Urinary bladder (tissue), 4 donors: Measurements from ENCODE around the gene TAF11L13. TPM values are rescaled to one million over a fixed set of nuclear protein-coding genes. Genes with fewer than 3 reads are reported as not detected.
"Not testable (repeated sequence)": the region's sequence is repeated elsewhere in the genome, so short reads cannot be mapped to it uniquely, and the experiment has no call there.

Source experiments
- DNase-seq: peaks from one replicate; pipeline ENCODE4 v3.0.0-alpha.2; 2015; ENCODE audit errors: extremely low spot score
- H3K27ac ChIP-seq: one replicate; pipeline ENCODE4 v1.5.1; 2013; ENCODE audit warnings: low read depth, mild to moderate bottlenecking, moderate library complexity
- H3K36me3 ChIP-seq: one replicate; pipeline ENCODE4 v1.6.1; 2013; ENCODE audit warnings: mild to moderate bottlenecking, moderate library complexity; ENCODE audit not compliant: insufficient read depth
- H3K4me1 ChIP-seq: one replicate; pipeline ENCODE4 v1.6.1; 2013; ENCODE audit warnings: mild to moderate bottlenecking, moderate library complexity; ENCODE audit not compliant: insufficient read depth
- H3K4me3 ChIP-seq: one replicate; pipeline ENCODE4 v1.5.1; 2013; ENCODE audit warnings: low read depth, low read length
- WGBS: extraction: QIAGEN DNeasy Blood & Tissue Kit; methylation state at CpG from one replicate; pipeline ENCODE4 v1.1.7; 2013; 5-methylcytosine and 5-hydroxymethylcytosine counted together
- polyA plus RNA-seq: library from polyadenylated mRNA; stranded (reverse); fragments of 200-250 nt; gene quantifications from one replicate; pipeline ENCODE4 v1.2.3, GENCODE V29; 2013
- small RNA-seq: library from RNA; depleted of rRNA; stranded (forward); fragments of <200 nt; gene quantifications from one replicate; pipeline ENCODE3, GENCODE V24; 2014
- total RNA-seq: library from RNA; depleted of rRNA; stranded (reverse); fragments of >200 nt; gene quantifications from one replicate; pipeline ENCODE4 v1.2.3, GENCODE V29; 2014
- donor health status: healthy with polysubstance abuse.
- donor health status: healthy.

Gene TAF11L13
- total and polyA plus RNA-seq, 2 donors, result not detected

DNA sequence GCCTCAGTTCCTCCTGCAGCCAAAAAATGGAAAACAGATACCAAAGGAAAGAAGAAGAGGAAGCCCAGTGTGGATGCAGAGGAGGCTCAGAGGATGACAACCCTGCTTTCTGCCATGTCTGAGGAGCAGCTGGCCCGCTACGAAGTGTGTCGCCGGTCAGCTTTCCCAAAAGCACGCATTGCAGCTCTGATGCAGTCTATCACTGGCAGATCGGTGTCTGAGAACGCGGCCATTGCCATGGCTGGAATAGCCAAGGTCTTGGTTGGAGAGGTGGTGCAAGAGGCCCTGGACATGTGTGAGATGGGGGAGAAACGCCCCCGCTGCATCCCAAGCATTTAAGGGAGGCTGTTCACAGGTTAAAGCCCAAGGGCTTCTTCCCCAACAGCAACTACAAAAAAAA lies 17.3 kb downstream of the TAF11L13 start:
- not testable (repeated sequence) for DNase-seq, H3K4me1 ChIP-seq, H3K27ac ChIP-seq, H3K4me3 ChIP-seq, H3K36me3 ChIP-seq
- WGBS, result 97% methylated on average over 10 of the region's 10 CpGs

DNA sequence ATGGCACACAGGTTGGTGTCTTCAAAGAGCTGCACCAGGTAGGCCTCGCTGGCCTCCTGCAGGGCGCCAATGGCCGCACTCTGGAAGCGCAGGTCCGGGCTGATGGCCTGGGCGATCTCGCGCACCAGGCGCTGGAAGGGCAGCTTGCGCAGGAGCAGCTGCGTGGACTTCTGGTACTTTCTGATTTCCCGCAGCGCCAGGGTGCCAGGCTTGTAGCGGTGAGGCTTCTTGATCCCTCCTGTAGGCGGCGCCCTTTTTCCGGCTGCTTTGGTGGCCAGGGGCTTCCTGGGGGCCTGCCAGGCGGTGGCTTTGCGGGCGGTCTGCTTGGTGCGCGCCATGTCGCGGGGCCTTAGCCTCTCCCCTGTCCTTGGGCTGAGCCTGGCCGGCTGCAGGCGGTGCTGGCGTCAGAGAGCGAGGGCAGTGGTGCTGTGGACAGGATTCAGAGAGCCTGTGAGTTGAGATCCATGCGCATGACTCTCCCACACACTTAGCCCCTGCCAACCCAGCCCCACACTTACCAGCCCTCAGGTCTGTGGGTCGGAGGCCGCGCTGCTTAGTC lies 23.4 kb downstream of the TAF11L13 start:
- not testable (repeated sequence) for H3K27ac ChIP-seq, H3K36me3 ChIP-seq, DNase-seq, H3K4me3 ChIP-seq, H3K4me1 ChIP-seq
- 97% methylated on average over 32 of the region's 32 CpGs for WGBS

DNA sequence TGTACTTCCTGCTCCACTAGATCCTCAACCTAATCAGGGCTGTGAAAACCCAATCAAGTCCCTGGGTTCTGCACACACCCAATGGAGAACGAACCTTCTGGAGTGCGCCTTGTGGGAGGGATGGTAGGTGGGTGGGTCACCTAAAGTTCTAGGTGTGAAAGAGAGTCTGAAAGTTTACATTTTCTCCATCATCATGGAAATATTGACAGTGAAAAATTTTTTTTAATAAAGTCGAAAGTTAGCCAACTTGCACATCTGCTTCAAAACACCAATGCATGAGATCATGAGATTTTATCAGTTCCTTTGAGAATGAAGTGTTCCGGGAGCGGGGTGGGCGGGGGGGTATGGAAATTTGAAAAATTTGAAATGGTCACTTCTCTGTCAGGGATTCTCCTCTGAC lies 24.0 kb downstream of the TAF11L13 start:
- H3K4me1 ChIP-seq, result no peaks in the 10 kb centered on the region
- no peak overlapping the region for H3K27ac ChIP-seq
- 68% methylated on average over 6 of the region's 6 CpGs for WGBS
- no peak for DNase-seq
- no peak overlapping the region for H3K4me3 ChIP-seq
- no peaks in the 10 kb centered on the region for H3K36me3 ChIP-seq

DNA sequence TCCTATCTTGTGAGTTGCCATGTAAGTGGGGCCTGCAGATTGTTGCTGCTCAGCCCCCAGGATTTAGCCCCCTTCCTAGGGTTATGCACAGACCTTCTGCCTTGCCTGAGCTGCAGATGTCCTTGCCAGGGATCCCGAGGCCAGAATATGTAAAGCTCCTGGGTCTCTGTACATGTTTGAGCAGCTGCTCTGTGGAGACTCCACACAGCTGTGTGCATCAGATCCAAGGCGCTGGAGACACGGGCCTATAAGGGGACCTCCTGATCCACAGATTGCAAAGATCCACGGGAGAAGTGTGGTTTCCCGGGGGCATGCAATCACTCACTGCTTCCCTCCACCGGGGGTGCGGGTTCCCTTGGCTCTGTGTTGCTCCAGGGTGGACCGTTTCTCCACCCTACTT lies 31.3 kb downstream of the TAF11L13 start:
- no peaks in the 10 kb centered on the region for H3K4me1 ChIP-seq
- WGBS, result 82% methylated on average over 8 of the region's 8 CpGs
- H3K36me3 ChIP-seq, result no peaks in the 10 kb centered on the region
- H3K27ac ChIP-seq, result no peak overlapping the region
- DNase-seq, result no peak
- no peak overlapping the region for H3K4me3 ChIP-seq

DNA sequence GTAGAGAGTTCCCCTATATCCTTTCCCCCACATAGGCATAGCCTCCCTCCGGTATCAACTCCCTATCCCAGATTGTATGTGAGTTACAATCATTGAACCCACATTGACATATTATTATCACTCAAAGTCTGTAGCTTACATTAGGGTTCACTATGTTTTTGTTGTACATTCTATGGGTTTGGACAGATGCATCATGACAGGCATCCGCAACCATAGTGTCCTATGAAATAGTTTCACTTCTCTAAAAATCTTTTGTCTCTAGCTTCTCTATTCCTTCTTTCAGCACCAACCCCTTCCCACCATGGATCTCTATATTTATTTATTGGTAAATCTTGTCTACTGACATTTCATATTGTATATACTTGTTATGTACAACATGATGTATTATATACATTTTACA lies 33.9 kb downstream of the TAF11L13 start:
- DNase-seq, result no peak
- 96% methylated on average over 2 of the region's 2 CpGs for WGBS
- Histone ChIP-seq H3K27ac (no peak overlapping the region), H3K4me1 (no peaks in the 10 kb centered on the region), H3K4me3 (no peak overlapping the region), H3K36me3 (no peaks in the 10 kb centered on the region)

DNA sequence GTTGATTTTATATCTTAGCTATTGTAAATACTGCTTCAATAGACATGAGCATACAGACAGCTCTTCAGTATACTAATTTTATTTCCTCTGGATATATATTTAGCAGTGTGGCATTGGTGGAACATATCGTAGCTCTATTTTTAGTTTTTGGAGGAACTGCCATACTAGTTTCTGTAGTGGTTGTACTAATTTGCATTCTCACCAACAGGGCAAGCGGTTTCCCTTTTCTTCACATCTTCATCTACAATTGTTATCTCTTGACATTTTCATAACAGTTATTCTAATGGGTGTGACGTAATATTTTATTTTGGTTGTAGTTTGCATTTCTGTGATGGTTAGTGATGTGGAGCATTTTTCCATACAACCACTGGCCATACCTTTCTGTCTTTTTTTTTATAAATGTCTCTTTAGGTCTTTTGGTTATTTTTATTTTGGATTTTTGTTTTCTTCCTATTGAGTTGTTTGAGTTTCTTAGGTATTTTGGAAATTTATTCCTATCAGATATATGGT lies 34.9 kb downstream of the TAF11L13 start:
- Histone ChIP-seq H3K4me3 (no peak overlapping the region), H3K27ac (no peak overlapping the region), H3K36me3 (no peaks in the 10 kb centered on the region), H3K4me1 (no peaks in the 10 kb centered on the region)
- WGBS, result 89% methylated on average over 3 of the region's 3 CpGs
- no peak for DNase-seq

DNA sequence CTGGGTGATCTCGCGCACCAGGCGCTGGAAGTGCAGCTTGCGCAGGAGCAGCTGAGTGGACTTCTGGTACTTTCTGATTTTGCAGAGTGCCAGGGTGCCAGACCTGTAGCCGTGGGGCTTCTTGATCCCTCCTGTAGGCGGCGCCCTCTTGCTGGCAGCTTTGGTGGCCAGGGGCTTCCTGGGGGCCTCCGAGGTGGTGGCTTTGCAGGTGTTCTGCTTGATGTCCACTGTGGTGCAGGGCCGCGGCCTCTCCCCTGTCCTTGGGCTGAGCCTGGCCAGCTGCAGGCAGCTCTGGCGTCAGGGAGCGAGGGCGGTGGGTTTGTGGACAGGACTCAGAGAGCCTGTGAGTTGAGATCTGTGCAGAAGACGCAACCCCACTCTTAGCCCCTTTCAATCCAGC lies 38.5 kb downstream of the TAF11L13 start:
- Histone ChIP-seq H3K36me3 (no peaks in the 10 kb centered on the region), H3K4me3 (no peak overlapping the region), H3K4me1 (no peaks in the 10 kb centered on the region), H3K27ac (no peak overlapping the region)
- DNase-seq, result no peak
- WGBS, result 89% methylated on average over 14 of the region's 14 CpGs

DNA sequence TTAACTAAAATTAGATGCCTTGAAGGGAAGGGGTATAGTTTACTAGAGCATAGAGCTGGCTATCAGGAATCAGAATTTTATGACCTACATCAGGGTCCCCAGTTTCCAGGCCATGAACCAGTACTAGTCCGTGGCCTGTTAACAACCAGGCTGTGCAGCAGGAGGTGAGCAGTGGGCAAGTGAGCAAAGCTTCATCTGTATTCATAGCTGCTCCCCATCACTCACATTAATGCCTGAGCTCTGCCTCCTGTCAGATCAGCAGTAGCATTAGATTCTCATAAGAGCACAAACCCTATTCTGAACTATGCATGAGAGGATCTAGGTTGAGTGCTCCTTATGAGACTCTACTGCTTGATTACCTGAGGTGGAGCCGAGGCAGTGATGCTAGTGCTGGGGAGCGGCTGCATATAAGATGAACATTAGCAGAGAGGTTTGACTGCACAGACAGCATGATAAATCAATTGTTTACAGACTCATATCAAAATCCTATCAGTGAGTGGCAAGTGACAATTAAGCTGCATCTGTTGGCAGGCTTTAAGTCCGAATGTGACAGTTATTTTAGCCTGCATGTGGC lies 47.0 kb downstream of the TAF11L13 start:
- Histone ChIP-seq H3K4me3 (no peak overlapping the region), H3K4me1 (no peaks in the 10 kb centered on the region), H3K27ac (no peak overlapping the region), H3K36me3 (no peaks in the 10 kb centered on the region)
- 83% methylated on average over 4 of the region's 4 CpGs for WGBS
- DNase-seq, result no peak

DNA sequence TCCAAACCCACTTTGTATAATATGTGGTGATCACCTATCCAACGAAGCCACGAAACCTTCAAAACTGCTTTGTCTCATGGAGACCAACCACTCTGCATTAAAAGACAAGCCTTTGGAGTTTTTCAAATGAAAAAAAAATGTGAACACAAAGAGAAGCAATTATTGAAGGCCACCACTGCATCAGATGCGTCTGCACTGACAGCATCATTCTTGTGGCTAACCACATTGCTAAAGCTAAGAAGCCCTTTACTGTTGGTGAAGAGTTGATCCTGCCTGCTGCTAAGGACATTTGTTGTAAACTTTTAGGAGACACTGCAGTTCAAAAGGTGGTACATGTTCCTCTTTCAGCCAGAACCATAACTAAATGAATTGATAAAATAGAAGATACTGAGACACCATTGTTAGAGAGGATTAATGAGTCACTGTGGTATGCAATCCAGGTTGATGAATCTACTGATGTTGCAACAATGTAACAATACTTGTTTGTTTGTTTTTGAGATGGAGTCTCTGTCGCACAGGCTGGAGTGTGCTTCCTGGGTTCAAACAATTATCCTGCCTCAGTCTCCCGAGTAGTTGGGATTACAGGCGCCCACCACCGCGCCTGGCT lies 47.8 kb downstream of the TAF11L13 start:
- 93% methylated on average over 8 of the region's 8 CpGs for WGBS
- no peak for DNase-seq

DNA sequence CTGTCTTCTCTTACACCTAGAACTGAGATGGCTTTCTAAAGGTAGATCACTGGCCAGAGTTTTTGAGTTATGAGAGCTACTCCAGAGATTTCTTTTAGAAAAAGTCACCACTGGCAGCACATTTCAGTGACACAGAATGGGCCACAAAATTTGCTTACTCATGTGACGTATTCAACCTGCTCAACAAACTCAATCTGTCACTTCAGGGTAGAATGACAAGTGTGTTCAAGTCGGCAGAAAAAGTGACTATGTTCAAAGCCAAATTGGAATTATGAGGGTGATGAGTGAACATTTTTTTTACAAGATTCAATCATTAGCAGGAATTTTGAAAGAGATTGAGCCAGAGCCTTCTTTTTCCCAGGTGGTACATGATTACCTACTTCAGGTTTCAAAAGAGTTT lies 48.8 kb downstream of the TAF11L13 start:
- H3K4me3 ChIP-seq, result no peak overlapping the region
- no peak overlapping the region for H3K27ac ChIP-seq
- 79% methylated on average over 2 of the region's 2 CpGs for WGBS
- DNase-seq, result no peak
- H3K36me3 ChIP-seq, result no peaks in the 10 kb centered on the region
- H3K4me1 ChIP-seq, result no peaks in the 10 kb centered on the region

More for the DNA sequence above, 47.8 kb downstream of the TAF11L13 start:
- H3K4me3 ChIP-seq, result no peak overlapping the region
- H3K36me3 ChIP-seq, result no peaks in the 10 kb centered on the region
- H3K4me1 ChIP-seq, result no peaks in the 10 kb centered on the region
- H3K27ac ChIP-seq, result no peak overlapping the region

Small RNA genes lying within 50 kb of the gene (small RNA-seq; reads per million reads assigned to genes)
- gene AC233724.1 (not detected), gene AC233724.12 (not detected), gene AC233724.2 (not detected), gene AC233724.3 (not detected), gene AC233724.4 (not detected), gene AC233724.6 (not detected), gene AC233724.7 (not detected)

Other genes starting within 250 kb of the TAF11L13 start
- gene TAF11L2, start 133.9 kb upstream of the TAF11L13 start, total RNA-seq, result not detected
- gene TAF11L2, start 133.9 kb upstream of the TAF11L13 start, polyA plus RNA-seq, result not detected
- not detected for gene TAF11L3, start 113.7 kb upstream of the TAF11L13 start, total RNA-seq
- gene TAF11L3, start 113.7 kb upstream of the TAF11L13 start, polyA plus RNA-seq, result not detected
- not detected for gene TAF11L4, start 110.3 kb upstream of the TAF11L13 start, total RNA-seq
- gene TAF11L4, start 110.3 kb upstream of the TAF11L13 start, polyA plus RNA-seq, result not detected
- not detected for gene TAF11L5, start 106.9 kb upstream of the TAF11L13 start, total RNA-seq
- not detected for gene TAF11L5, start 106.9 kb upstream of the TAF11L13 start, polyA plus RNA-seq
- gene TAF11L6, start 103.4 kb upstream of the TAF11L13 start, total RNA-seq, result not detected
- not detected for gene TAF11L6, start 103.4 kb upstream of the TAF11L13 start, polyA plus RNA-seq
- gene TAF11L7, start 46.3 kb upstream of the TAF11L13 start, total RNA-seq, result not detected
- gene TAF11L7, start 46.3 kb upstream of the TAF11L13 start, polyA plus RNA-seq, result not detected
- gene TAF11L8, start 41.1 kb upstream of the TAF11L13 start, total RNA-seq, result not detected
- gene TAF11L8, start 41.1 kb upstream of the TAF11L13 start, polyA plus RNA-seq, result not detected
- not detected for gene TAF11L9, start 37.7 kb upstream of the TAF11L13 start, total RNA-seq
- not detected for gene TAF11L9, start 37.7 kb upstream of the TAF11L13 start, polyA plus RNA-seq
- not detected for gene TAF11L10, start 34.3 kb upstream of the TAF11L13 start, total RNA-seq
- not detected for gene TAF11L10, start 34.3 kb upstream of the TAF11L13 start, polyA plus RNA-seq
- not detected for gene TAF11L11, start 27.9 kb upstream of the TAF11L13 start, total RNA-seq
- gene TAF11L11, start 27.9 kb upstream of the TAF11L13 start, polyA plus RNA-seq, result not detected
- not detected for gene TAF11L12, start 21.7 kb upstream of the TAF11L13 start, total RNA-seq
- not detected for gene TAF11L12, start 21.7 kb upstream of the TAF11L13 start, polyA plus RNA-seq
- not detected for gene TAF11L14, start 2.4 kb downstream of the TAF11L13 start, total RNA-seq
- gene TAF11L14, start 2.4 kb downstream of the TAF11L13 start, polyA plus RNA-seq, result not detected